ENCODE measurements around the gene PLCL1.

Gene PLCL1

DNA sequence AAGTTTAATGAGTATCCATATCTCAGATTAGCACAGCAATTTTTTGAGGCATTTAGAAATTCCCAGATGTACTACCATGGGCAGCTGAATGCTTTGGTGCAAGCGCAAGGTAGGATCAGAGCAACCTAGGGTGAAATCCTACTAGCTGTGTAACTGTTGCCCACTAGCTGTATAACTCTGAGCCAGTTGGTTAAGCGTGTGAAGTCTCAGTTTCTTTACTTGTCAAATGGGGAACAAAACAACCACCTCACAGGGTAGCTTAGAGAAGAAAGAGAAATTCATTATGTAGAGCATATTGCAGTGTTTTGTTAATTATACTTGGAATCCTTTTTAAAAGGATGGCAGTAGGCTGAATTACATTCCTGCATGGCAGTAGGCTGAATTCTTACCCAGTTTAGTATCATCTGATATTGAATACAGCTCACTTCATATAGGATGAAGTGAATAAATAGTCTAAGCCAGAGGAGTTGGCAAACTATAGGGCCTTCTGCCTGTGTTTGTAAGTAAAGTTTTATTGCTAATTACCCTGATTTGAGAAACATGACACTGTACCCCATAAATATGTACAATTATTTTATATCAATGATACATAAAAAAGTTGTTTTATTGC lies 180.7 kb downstream of the PLCL1 start:
- H3K4me3 ChIP-seq (ENCODE audit: low read depth, low read length), result no peak overlapping the region
- DNase-seq (ENCODE audit: low read depth), result no peak
- TF ChIP-seq, protein P1, sequence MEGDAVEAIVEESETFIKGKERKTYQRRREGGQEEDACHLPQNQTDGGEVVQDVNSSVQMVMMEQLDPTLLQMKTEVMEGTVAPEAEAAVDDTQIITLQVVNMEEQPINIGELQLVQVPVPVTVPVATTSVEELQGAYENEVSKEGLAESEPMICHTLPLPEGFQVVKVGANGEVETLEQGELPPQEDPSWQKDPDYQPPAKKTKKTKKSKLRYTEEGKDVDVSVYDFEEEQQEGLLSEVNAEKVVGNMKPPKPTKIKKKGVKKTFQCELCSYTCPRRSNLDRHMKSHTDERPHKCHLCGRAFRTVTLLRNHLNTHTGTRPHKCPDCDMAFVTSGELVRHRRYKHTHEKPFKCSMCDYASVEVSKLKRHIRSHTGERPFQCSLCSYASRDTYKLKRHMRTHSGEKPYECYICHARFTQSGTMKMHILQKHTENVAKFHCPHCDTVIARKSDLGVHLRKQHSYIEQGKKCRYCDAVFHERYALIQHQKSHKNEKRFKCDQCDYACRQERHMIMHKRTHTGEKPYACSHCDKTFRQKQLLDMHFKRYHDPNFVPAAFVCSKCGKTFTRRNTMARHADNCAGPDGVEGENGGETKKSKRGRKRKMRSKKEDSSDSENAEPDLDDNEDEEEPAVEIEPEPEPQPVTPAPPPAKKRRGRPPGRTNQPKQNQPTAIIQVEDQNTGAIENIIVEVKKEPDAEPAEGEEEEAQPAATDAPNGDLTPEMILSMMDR (IDR thresholded peaks at IDR 0.05; ENCODE audit: control insufficient read depth, extremely low read depth, insufficient read depth), result no peak

DNA sequence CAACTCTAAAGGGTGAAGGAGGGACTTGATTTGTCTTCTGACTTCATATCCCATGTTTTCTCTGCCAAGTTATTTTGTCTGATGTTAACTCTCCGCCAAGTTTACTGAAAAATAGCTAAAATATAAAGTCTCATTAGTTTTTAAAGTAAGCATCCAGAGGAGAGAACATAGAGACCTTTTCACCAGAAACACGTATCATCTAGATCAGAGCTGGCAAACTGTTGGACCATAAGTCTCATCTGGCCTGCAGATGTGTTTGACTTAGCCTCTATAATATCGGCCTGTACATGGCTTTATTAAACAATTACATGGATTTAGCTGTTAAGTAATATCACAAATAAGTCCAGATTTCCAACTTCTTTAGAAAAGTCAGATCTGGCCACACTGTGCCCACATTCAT lies 182.6 kb downstream of the PLCL1 start:
- TF ChIP-seq, protein P1 (IDR thresholded peaks at IDR 0.05; ENCODE audit: control insufficient read depth, extremely low read depth, insufficient read depth), result no peak
- DNase-seq (ENCODE audit: low read depth), result no peak
- H3K4me3 ChIP-seq (ENCODE audit: low read depth, low read length), result no peak overlapping the region

DNA sequence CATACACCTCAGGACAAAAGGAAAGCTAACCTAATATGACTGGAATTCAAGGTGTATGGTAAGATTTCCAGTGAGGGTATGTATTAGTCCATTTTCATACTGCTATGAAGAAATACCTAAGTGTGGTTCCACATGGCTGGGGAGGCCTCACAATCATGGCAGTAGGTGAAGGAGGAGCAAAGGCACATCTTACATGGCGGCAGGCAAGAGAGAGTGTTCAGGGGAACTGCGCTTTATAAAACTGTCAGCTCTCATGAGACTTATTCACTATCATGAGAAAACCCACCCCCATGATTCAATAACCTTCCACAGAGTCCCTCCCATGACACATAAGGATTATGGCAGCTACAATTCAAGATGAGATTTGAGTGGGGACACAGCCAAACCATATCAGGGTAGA lies 186.0 kb downstream of the PLCL1 start:
- no peak for DNase-seq (ENCODE audit: low read depth)
- TF ChIP-seq, protein P1 (IDR thresholded peaks at IDR 0.05; ENCODE audit: control insufficient read depth, extremely low read depth, insufficient read depth), result no peak
- H3K4me3 ChIP-seq (ENCODE audit: low read depth, low read length), result no peak overlapping the region

DNA sequence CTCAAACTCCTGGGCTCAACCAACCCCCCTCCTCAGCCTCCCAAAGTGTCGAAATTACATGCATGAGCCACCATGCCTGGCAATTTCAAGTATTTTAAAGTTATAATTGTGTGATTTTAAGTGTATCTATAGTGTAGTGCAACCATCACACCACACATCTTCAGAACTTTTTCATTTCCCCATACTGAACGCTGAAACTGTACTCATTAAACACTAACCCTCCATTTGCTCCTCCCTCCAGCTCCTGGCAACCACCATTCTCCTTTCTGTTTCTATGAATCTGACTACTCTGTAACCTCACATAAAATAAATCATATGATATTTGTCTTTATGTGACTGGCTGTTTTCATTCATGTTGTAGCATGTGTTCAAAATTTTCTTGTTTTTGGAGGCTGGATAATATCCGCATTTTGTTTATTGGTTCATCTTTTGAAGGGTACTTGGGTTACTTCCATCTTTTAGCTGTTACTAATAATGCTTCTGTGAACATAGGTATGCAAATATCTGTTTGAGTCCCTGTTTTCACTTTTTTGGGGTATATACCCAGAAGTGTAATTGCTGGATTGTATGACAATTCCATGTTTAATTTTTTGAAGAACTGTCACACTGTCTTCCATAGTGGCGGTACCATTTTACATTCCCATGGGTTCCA lies 188.2 kb downstream of the PLCL1 start:
- H3K4me3 ChIP-seq (ENCODE audit: low read depth, low read length), result no peak overlapping the region
- TF ChIP-seq, protein P1 (IDR thresholded peaks at IDR 0.05; ENCODE audit: control insufficient read depth, extremely low read depth, insufficient read depth), result no peak

DNA sequence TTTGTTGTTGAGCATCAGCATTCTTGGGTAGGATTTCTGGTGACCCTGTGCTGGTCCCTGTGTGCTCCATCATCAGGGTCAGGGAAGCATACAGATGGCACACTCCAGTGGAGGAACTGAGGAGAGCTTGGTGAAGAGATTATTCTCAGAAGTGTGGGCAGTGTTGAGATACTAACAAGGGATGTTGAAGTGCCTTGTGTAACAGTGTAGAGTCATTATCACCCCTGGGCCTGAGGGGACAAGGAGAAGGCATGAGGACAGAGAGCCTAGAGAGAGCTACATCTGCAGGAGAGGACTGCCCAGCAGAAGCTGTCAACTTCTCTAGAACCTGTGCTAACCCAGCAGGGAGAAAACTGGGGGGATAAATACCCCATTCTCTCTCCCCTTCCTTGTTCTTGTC lies 189.0 kb downstream of the PLCL1 start:
- DNase-seq (ENCODE audit: low read depth), result no peak
- H3K4me3 ChIP-seq (ENCODE audit: low read depth, low read length), result no peak overlapping the region
- TF ChIP-seq, protein P1 (IDR thresholded peaks at IDR 0.05; ENCODE audit: control insufficient read depth, extremely low read depth, insufficient read depth), result no peak

More for the DNA sequence above, 188.2 kb downstream of the PLCL1 start:
- no peak for DNase-seq (ENCODE audit: low read depth)

DNA sequence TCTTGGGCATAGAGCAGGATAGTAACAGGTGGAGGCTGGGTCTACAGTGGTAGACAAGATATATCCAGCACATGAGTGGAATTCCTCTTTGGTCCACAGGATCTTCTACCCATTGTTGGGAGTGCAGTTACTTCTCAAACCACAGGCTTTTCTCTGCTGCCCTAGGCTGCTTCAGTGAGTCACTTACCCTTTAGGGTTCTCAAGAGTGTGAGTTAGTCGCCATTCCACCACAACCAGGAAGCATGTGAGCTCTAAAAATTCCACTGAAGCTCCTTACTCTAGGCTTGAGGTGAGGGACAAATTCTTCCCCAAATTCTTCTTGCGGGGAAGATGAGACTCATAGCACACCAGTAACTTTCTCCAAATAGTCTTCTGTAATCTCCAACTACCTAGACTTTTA lies 189.4 kb downstream of the PLCL1 start:
- no peak for DNase-seq (ENCODE audit: low read depth)
- TF ChIP-seq, protein P1 (IDR thresholded peaks at IDR 0.05; ENCODE audit: control insufficient read depth, extremely low read depth, insufficient read depth), result no peak

DNA sequence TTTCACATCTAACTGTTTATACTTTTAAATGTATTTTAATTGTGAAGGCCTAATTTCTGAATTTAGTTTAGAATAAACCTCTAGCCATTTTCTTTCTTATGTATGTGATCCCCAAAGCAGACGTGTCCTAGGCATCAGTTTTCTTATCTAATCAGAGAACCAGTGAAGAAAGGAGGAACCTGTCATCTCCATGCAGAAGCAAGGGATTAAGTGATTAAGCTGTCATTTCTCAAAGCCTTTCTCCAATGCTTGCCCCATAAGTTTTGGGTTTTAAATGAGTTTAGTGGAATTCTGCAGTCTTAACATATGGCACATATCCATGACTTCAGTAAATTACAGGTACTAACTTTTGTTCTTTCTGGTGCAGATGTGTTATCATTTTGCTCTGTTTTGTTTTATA lies 190.4 kb downstream of the PLCL1 start:
- H3K4me3 ChIP-seq (ENCODE audit: low read depth, low read length), result no peak overlapping the region
- TF ChIP-seq, protein P1 (IDR thresholded peaks at IDR 0.05; ENCODE audit: control insufficient read depth, extremely low read depth, insufficient read depth), result no peak
- no peak for DNase-seq (ENCODE audit: low read depth)

More for the DNA sequence above, 189.4 kb downstream of the PLCL1 start:
- no peak overlapping the region for H3K4me3 ChIP-seq (ENCODE audit: low read depth, low read length)
